Measurements from ENCODE around the gene MAPKAP1. TPM values are rescaled to one million over a fixed set of nuclear protein-coding genes. Genes with fewer than 3 reads are reported as not detected.

MAPKAP1 gene
- total RNA-seq, 1 donor from 2014 or later = 67.3 TPM

GRCh38 chr9:125422853-125423252 lies 284.2 kb downstream of the MAPKAP1 start:
- TF ChIP-seq, protein P1, sequence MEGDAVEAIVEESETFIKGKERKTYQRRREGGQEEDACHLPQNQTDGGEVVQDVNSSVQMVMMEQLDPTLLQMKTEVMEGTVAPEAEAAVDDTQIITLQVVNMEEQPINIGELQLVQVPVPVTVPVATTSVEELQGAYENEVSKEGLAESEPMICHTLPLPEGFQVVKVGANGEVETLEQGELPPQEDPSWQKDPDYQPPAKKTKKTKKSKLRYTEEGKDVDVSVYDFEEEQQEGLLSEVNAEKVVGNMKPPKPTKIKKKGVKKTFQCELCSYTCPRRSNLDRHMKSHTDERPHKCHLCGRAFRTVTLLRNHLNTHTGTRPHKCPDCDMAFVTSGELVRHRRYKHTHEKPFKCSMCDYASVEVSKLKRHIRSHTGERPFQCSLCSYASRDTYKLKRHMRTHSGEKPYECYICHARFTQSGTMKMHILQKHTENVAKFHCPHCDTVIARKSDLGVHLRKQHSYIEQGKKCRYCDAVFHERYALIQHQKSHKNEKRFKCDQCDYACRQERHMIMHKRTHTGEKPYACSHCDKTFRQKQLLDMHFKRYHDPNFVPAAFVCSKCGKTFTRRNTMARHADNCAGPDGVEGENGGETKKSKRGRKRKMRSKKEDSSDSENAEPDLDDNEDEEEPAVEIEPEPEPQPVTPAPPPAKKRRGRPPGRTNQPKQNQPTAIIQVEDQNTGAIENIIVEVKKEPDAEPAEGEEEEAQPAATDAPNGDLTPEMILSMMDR (conservative IDR thresholded peaks at IDR 0.05) = no peak
- no peaks in the 10 kb centered on the region for H3K36me3 Mint-ChIP-seq
- peaks cover 8% of the 10 kb centered on the region for H3K4me1 Mint-ChIP-seq (ENCODE audit: unreplicated experiment)
- H3K9me3 Mint-ChIP-seq = no peaks in the 10 kb centered on the region
- H3K27me3 Mint-ChIP-seq = peaks cover 3% of the 10 kb centered on the region
- no peak for DNase-seq (ENCODE audit: extremely low spot score, unreplicated experiment)
- H3K27ac Mint-ChIP-seq = no peak overlapping the region
- no peak overlapping the region for H3K4me3 Mint-ChIP-seq

DNA sequence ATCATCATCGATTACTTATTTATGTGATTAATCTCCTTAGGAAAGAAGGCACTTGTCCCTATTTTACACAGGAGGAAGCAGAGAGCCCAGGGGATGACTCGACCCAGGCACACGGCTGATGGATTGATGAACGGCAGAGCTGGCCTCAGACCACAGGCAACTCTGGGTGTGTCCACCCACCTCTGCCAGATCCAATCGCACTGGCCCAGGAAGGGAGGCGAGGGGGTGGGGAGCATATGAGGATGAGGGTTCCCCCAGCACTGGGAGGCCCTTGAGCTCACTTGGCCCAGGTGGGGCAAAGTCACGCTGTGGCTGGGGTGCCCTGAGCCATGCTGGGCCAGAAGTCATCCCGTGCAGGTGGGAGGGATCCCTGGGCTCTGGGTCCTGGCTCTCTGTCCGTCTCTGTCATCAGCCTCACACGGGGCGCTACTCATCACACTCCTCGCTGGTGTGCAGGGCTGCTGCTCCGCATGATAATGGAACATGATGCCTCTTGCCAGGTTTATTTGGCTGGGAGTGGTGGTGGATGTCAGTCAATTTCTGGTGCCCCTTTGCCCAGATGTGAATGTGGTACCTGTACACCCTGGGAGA lies 285.3 kb downstream of the MAPKAP1 start:
- Mint-ChIP-seq H3K4me1 (ENCODE audit: unreplicated experiment) (peaks cover 8% of the 10 kb centered on the region), H3K9me3 (no peaks in the 10 kb centered on the region), H3K27ac (no peak overlapping the region), H3K4me3 (no peak overlapping the region), H3K36me3 (no peaks in the 10 kb centered on the region), H3K27me3 (peaks cover 3% of the 10 kb centered on the region)
- TF ChIP-seq, protein P1 (conservative IDR thresholded peaks at IDR 0.05) = no peak
- DNase-seq (ENCODE audit: extremely low spot score, unreplicated experiment) = no peak

DNA sequence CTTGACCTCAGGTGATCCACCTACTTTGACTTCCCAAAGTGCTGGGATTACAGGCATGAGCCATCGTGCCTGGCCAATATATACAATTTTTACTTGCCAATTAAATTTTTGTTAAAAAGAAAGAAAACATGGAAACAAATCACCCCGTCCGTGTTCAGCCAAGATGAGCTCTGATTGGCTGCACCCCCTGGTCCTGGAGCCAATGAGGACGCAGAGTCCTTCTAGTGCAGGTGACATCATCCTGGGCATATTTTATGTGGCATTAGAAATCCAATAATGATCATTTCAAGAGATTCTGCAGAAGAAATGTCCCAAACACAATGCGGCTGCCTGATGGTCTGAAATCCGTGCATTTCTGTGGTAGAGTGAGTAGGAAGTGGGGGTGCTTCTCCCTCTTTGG lies 285.8 kb downstream of the MAPKAP1 start:
- Mint-ChIP-seq H3K4me1 (ENCODE audit: unreplicated experiment) (peaks cover 8% of the 10 kb centered on the region), H3K36me3 (no peaks in the 10 kb centered on the region)

DNA sequence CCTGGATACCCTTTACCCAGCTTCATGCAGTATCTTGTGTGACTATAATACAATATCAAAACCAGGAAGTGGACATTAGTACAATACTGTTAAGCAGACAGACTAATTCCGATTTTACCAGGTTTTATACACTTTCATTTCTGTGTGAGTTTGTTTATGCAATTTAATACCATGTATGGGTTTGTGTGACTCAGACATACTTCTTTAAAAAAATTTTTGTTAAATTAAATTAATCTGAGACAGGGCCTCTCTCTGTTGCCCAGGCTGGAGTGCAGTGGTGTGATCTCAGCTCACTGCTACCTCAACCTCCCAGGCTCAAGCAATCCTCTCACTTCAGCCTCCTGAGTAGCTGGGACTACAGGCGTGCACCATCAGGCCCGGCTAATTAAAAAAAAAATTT lies 288.6 kb downstream of the MAPKAP1 start:
- Mint-ChIP-seq H3K27ac (no peak overlapping the region), H3K4me3 (no peak overlapping the region), H3K4me1 (ENCODE audit: unreplicated experiment) (peaks cover 8% of the 10 kb centered on the region), H3K27me3 (peaks cover 3% of the 10 kb centered on the region), H3K36me3 (no peaks in the 10 kb centered on the region), H3K9me3 (no peaks in the 10 kb centered on the region)
- TF ChIP-seq, protein P1 (conservative IDR thresholded peaks at IDR 0.05) = no peak
- no peak for DNase-seq (ENCODE audit: extremely low spot score, unreplicated experiment)

More for the DNA sequence above, 285.8 kb downstream of the MAPKAP1 start:
- DNase-seq (ENCODE audit: extremely low spot score, unreplicated experiment) = no peak
- no peak overlapping the region for H3K4me3 Mint-ChIP-seq
- TF ChIP-seq, protein P1 (conservative IDR thresholded peaks at IDR 0.05) = no peak
- H3K27me3 Mint-ChIP-seq = peaks cover 3% of the 10 kb centered on the region
- H3K27ac Mint-ChIP-seq = no peak overlapping the region
- no peaks in the 10 kb centered on the region for H3K9me3 Mint-ChIP-seq

DNA sequence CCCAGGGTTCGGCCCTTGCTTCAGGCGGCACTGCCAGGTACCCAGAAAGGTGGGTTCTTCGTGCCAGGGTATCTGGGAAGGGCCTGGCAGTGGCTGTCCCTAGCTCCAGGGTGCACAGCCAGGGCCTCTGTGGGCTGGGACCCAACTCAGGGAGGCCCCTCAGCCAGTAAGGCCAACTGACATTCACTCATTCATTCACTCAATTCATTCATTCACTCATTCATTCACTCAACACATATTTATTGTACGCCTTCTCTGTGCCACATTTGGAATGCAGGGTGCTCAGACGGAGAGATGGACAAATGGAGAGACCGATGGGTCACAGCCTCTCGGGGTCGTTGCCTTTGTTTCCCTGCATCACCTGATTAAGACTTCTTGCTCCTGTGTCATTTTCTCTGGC lies 290.5 kb downstream of the MAPKAP1 start:
- TF ChIP-seq, protein P1 (conservative IDR thresholded peaks at IDR 0.05) = no peak
- H3K27me3 Mint-ChIP-seq = no peaks in the 10 kb centered on the region
- no peak for DNase-seq (ENCODE audit: extremely low spot score, unreplicated experiment)
- peaks cover 8% of the 10 kb centered on the region for H3K4me1 Mint-ChIP-seq (ENCODE audit: unreplicated experiment)
- no peak overlapping the region for H3K4me3 Mint-ChIP-seq
- H3K27ac Mint-ChIP-seq = no peak overlapping the region
- no peaks in the 10 kb centered on the region for H3K9me3 Mint-ChIP-seq
- H3K36me3 Mint-ChIP-seq = no peaks in the 10 kb centered on the region

Measured in type B pancreatic cell (in vitro differentiated cells).